GM12873 (cell line): ENCODE results near the gene SLC9A9.

Source experiments
- TF ChIP-seq, protein P1 (sequence below): IDR thresholded peaks from 2 replicates; pipeline ENCODE4 v1.5.1; 2012; ENCODE audit warnings: low read depth, mild to moderate bottlenecking, moderate library complexity, low read length, control low read depth; ENCODE audit not compliant: insufficient read depth; ENCODE audit errors: missing control alignments

The SLC9A9 gene

DNA sequence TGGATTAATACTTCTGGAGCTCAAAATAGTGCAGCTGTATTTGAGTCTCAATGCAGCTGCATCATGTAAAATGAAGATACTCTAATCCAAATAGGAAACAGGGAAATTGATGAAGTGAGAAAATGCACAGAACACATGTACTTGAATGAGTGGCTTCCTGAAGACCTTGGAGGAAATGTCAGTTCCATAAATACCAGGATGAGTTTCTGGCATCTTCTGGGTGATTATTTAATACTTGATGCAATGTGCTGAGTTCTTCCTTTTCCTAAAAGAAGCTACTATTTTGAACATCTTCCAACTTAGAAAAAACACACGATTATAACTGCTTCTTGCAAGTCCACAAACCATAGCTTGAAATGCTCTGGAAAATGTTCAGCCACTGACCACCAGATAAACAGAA lies 162.8 kb downstream of the SLC9A9 start:
- TF ChIP-seq, protein P1, sequence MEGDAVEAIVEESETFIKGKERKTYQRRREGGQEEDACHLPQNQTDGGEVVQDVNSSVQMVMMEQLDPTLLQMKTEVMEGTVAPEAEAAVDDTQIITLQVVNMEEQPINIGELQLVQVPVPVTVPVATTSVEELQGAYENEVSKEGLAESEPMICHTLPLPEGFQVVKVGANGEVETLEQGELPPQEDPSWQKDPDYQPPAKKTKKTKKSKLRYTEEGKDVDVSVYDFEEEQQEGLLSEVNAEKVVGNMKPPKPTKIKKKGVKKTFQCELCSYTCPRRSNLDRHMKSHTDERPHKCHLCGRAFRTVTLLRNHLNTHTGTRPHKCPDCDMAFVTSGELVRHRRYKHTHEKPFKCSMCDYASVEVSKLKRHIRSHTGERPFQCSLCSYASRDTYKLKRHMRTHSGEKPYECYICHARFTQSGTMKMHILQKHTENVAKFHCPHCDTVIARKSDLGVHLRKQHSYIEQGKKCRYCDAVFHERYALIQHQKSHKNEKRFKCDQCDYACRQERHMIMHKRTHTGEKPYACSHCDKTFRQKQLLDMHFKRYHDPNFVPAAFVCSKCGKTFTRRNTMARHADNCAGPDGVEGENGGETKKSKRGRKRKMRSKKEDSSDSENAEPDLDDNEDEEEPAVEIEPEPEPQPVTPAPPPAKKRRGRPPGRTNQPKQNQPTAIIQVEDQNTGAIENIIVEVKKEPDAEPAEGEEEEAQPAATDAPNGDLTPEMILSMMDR: no peak

DNA sequence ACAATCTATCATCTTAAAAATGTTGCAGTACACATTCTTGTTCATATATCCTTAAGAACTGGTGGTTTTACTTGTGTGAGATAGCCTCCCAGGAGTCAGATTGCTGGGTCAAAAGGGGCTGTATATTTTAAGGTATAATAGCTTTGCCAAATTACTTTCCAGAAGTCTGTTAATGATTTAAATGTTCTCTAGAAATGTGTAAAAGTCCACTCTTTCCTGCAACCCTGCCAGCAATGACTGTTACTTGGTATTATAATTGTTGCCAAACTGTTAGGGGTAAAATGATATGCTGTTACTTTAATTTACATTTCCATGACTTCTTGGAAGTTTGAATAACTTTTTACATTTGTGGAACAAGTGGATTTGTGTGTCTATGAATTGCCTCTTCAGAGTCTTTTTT lies 170.8 kb downstream of the SLC9A9 start:
- TF ChIP-seq, protein P1: no peak

DNA sequence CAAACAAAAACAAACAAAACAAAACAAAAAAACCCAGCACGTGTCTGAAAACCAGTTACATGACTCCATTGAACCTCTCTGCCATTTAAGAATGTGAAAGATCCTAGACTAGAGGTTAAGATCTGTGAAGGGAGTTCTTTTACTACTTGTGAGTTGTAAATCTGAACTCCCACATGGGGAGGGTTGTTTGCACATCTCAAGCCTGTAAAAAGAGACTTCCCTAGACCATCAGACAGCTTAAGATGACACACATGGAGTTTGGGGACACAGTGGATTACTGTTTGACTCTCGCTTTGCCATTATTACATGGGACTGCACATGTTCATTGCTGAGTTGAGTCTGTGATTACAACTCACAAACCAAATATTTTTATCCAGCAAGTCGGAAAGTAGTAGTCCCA lies 171.5 kb downstream of the SLC9A9 start:
- TF ChIP-seq, protein P1: no peak

DNA sequence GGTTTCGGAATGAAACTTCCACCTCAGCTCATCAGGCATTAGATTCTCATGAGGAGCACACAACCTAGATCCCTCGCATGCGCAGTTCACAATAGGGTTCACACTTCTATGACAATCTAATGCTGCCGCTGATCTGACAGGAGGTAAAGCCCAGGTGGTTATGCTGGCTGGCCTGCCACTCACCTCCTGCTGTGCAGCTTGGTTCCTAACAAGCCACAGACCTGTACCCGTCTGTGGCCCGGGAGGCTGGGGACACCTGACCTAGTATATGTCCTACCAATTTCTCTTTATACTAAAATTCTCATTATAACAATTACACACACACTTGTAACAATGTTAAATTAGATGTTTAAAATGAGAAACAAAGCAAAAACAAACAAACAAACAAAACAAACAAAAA lies 172.2 kb downstream of the SLC9A9 start:
- TF ChIP-seq, protein P1: no peak

DNA sequence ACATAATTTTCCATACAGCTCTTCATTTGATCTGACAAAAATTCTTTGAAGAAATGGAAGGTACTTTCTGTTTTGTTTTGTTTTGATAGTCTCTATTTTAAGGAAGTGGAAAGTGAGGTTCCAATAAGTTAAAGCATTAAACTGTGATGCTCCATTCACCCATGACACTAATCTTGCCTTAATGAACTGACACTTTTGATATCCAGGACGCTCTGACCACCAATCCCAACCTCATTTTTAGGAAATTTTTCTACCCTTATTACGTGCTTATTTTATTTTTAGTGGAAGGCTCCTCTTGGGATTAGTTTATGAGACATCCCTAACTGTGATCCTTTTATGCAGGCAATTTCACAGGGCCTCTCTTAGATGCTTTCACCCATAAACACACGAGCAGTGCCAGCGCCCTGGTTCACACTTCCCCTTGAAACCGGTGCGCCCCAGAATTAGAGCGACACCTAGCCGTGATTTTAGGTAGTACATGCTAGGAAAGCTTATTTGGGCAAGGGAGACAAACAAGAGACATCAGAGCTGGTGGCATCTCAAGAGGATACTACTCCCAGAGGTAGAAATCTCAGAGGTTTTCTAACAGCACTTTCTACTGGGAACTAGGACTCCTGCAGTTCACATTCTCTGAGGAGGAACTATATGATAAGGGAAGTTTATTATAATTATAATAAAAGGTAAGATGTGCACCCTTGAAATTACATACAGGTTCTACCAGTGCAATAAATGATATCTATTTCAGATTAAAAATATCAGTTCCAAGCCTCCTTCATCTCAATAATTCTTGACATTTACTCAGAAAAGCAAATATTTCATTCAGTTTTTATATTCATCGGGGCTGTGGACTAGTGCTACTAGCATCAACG lies 173.9 kb downstream of the SLC9A9 start:
- TF ChIP-seq, protein P1: peak; percentile 83

DNA sequence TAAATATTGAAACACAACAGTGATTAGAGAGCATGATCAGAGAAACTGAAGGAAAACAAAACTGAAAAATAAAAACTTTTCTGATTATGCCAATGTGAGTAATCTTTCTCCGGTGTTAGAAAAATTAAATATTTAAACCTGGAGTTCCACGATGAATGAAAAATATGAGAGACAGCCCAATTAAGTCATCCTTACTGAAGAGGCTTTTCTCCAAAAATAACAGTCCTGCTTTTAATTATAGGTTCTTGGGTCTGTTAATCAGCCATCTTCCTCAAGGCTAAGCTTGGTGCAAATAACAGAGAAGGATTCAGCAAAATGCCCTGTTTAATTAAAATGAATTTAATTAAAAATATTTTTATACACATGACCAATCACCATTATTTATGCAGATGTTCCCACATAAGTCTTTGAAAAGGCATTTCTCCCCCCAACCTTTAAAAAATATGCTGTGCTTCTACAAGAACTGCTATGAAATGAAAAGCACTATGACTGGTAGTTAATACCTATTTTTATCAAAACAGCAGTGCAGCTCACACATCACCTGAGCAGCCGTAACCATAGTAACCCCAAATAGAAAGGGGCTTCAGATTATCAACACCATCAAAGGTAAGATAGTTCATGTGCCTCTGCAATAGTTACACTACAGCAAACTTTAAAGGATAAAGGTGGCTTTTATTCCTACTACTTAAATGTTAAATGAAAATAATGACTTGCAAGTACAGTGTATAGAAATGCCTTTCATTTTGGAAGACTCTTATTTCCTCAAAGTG lies 175.7 kb downstream of the SLC9A9 start:
- TF ChIP-seq, protein P1: no peak

DNA sequence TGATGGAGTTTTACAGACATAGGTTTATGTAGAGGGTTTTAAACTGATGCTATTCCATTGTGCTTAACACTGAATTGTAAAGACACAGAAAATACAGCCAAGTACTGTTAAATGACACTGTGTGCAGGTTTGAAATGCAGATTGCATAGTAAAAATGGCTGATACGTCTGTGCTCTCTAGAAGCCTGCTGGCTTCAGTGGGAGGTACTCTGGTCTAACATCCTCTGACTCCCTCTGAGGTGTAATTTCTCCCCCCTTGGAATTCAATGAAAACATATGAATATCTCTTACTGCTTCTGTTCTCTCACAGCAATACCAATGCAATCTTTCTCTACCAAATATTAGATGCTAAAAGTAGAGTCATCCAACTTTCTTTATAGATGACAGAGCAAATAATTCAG lies 176.6 kb downstream of the SLC9A9 start:
- TF ChIP-seq, protein P1: no peak
